Fibroblast of lung (primary cell): Measurements from ENCODE around the gene TSC22D1.

Experiments
- EZH2 ChIP-seq: IDR thresholded peaks from 2 replicates; pipeline ENCODE4 v1.5.1; 2012; ENCODE audit warnings: low read length, control low read depth, mild to moderate bottlenecking; ENCODE audit errors: missing control alignments
- TF ChIP-seq, protein P1 (sequence below), 2 donors: IDR thresholded peaks in 1 of 2; conservative IDR thresholded peaks in 1 of 2; 1 replicate in 1 of 2; 2 replicates in 1 of 2; pipeline ENCODE4 v1.5.1; 2011 to 2012; ENCODE audit warnings: low read length in 2 of 2, control low read depth in 1 of 2, inconsistent platforms in 1 of 2, low read depth in 1 of 2, mild to moderate bottlenecking in 1 of 2

DNA sequence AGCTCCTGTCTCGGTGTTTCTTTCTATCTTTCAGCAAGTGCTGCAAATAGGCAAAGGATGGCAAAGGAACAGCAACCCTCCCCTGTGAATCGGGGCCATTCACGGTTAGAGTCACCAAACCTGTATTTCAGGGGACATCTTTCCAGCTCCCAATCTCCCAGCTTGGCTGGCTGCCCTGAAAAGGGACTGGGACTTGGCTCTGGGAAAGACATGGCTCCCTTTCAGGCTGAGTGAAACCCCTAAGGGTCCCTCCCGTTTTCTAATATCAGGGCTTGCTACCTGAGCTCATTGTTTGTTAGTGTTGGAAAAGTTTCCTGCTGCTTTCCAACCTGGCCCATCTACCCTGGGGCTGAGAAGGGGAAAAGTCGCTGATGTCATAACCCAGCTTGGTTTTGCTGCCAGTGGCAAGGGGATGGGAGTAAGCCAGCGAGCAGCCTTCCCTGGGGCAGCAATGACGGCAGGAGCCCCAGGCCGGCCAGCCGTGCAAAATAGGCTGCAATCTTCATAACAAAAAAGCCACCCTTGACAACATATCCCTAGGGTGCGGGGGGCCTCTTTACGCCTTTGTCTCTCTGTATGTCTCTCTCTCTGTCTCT lies 172.6 kb downstream of the TSC22D1 start:
- TF ChIP-seq, protein P1, sequence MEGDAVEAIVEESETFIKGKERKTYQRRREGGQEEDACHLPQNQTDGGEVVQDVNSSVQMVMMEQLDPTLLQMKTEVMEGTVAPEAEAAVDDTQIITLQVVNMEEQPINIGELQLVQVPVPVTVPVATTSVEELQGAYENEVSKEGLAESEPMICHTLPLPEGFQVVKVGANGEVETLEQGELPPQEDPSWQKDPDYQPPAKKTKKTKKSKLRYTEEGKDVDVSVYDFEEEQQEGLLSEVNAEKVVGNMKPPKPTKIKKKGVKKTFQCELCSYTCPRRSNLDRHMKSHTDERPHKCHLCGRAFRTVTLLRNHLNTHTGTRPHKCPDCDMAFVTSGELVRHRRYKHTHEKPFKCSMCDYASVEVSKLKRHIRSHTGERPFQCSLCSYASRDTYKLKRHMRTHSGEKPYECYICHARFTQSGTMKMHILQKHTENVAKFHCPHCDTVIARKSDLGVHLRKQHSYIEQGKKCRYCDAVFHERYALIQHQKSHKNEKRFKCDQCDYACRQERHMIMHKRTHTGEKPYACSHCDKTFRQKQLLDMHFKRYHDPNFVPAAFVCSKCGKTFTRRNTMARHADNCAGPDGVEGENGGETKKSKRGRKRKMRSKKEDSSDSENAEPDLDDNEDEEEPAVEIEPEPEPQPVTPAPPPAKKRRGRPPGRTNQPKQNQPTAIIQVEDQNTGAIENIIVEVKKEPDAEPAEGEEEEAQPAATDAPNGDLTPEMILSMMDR (conservative IDR thresholded peaks at IDR 0.05 in 1 of 2, IDR thresholded peaks at IDR 0.05 in 1 of 2; ENCODE audit: low read depth in 1 of 2, low read length in 2 of 2), result no peak
- TF ChIP-seq EZH2, result no peak
